ENCODE results near the gene PITX3. TPM values are rescaled to one million over a fixed set of nuclear protein-coding genes. Genes with fewer than 3 reads are reported as not detected.
A peak's percentile ranks its signal among the peaks of the same experiment; 100 is the strongest.

PITX3 gene
- total and polyA plus RNA-seq, 2 donors, result 0.02 to 0.05 TPM

DNA sequence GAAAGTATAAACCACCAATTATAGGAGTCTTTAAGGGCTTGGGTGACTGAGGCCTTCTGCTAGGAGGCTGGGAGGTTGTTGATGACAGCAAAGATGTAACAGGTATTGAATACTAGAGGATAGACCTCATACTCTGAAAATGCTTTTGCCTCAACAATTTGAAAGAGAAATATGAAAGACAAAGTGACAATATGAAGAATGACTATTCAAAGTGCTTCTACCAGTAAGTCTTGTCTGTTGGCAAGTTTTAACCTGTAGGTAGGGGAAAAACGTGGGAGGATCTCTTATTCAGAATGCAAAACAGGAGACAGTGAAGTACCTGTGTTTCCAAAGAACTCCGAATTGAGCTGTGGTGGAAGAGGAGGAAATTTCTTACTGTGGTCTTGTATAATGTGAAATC is 42.2 kb upstream of the PITX3 start:
- 76% methylated on average over 2 of the region's 2 CpGs for WGBS
- Histone ChIP-seq H3K27ac (ENCODE audit: low read depth in 1 of 2, low read length in 1 of 2) (peak overlapping the region in 1 of 2 donors; percentile 3), H3K9me3 (ENCODE audit: control insufficient read depth in 2 of 2, insufficient read depth in 1 of 2, low read length in 1 of 2) (no peaks in the 10 kb centered on the region), H3K4me3 (ENCODE audit: low read length in 2 of 2) (no peak overlapping the region), H3K4me1 (ENCODE audit: control insufficient read depth in 2 of 2, insufficient read depth in 2 of 2, low read length in 2 of 2) (peaks cover 4 to 8% of the 10 kb centered on the region in 2 donors), H3K27me3 (ENCODE audit: control insufficient read depth in 2 of 2, insufficient read depth in 1 of 2, low read length in 1 of 2) (no peaks in the 10 kb centered on the region), H3K36me3 (ENCODE audit: control insufficient read depth in 2 of 2, insufficient read depth in 2 of 2, low read length in 1 of 2) (peaks cover 0 to 13% of the 10 kb centered on the region in 2 donors)
- peak in 1 of 9 donors; percentile 12 for DNase-seq (ENCODE audit: low read depth in 6 of 9, low spot score in 9 of 9)

DNA sequence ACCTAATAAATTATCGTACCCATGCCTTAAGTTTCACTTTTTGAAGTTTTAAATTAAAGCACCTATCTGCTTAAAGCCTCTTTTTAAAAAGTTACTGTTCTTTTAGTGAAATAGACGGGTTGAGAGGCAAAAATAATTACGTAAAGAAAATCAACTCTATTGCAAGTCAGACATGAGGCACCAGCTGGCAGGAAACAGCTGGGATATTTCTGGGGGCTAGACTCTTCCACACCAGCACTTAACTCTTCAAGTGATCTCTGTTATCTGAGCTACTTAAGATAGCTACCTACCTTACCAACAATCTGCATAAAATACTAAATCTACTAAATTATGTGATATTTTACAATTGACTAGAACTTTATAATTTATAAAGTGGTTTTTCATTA is 39.8 kb upstream of the PITX3 start:
- WGBS, result 6% methylated on average over 3 of the region's 3 CpGs

DNA sequence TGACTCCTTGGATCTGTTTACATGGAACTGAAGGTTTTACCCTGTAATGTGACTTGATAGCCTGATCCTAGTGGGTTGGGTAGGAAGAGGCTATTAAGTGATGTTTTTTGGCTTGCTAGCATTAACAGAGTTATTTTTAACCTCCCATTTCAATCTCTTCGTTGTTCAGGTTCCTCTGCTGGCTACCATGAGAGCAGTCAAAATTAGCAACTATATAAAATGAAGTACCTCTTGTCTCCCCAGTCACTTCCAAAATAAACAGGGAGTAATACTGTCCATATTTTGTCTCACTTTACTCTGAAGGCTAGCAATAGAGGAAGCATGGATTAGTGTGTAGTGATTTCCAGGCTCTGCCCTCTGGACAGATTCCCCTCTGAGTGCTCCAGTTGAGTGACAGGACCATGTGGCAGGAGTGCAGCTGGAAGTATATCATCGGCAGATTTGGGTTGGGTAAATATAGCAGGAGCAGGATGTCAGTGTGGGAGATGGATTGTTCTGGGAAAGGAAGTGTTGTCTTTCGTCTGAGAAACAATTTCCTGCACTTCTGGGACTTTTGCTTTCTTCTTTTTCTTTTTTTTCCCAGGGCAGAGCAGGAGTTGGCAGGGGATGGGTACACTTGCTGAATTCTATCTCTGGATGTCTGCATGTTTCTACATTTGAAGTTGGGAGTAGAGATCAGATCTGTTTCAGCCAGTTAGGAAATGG is 39.2 kb upstream of the PITX3 start:
- WGBS, result 11% methylated on average over 3 of the region's 3 CpGs
- no peaks in the 10 kb centered on the region for H3K9me3 ChIP-seq (ENCODE audit: control insufficient read depth in 2 of 2, insufficient read depth in 1 of 2, low read length in 1 of 2)
- peak overlapping the region in 1 of 2 donors; percentile 48 for H3K27ac ChIP-seq (ENCODE audit: low read depth in 1 of 2, low read length in 1 of 2)
- H3K36me3 ChIP-seq (ENCODE audit: control insufficient read depth in 2 of 2, insufficient read depth in 2 of 2, low read length in 1 of 2), result peaks cover 9 to 15% of the 10 kb centered on the region in 2 donors
- H3K27me3 ChIP-seq (ENCODE audit: control insufficient read depth in 2 of 2, insufficient read depth in 1 of 2, low read length in 1 of 2), result no peaks in the 10 kb centered on the region
- peak in 1 of 9 donors; percentile 7 for DNase-seq (ENCODE audit: low read depth in 6 of 9, low spot score in 9 of 9)
- no peak overlapping the region for H3K4me3 ChIP-seq (ENCODE audit: low read length in 2 of 2)
- peaks cover 4 to 8% of the 10 kb centered on the region in 2 donors for H3K4me1 ChIP-seq (ENCODE audit: control insufficient read depth in 2 of 2, insufficient read depth in 2 of 2, low read length in 2 of 2)

More for the DNA sequence above, 39.8 kb upstream of the PITX3 start:
- Histone ChIP-seq H3K4me3 (ENCODE audit: low read length in 2 of 2) (no peak overlapping the region), H3K27me3 (ENCODE audit: control insufficient read depth in 2 of 2, insufficient read depth in 1 of 2, low read length in 1 of 2) (no peaks in the 10 kb centered on the region), H3K9me3 (ENCODE audit: control insufficient read depth in 2 of 2, insufficient read depth in 1 of 2, low read length in 1 of 2) (no peaks in the 10 kb centered on the region), H3K4me1 (ENCODE audit: control insufficient read depth in 2 of 2, insufficient read depth in 2 of 2, low read length in 2 of 2) (peaks cover 4 to 8% of the 10 kb centered on the region in 2 donors), H3K36me3 (ENCODE audit: control insufficient read depth in 2 of 2, insufficient read depth in 2 of 2, low read length in 1 of 2) (peaks cover 9 to 15% of the 10 kb centered on the region in 2 donors), H3K27ac (ENCODE audit: low read depth in 1 of 2, low read length in 1 of 2) (peak overlapping the region in 1 of 2 donors; percentile 48)
- peak in 8 of 9 donors; percentile 11 to 72 (median 29) for DNase-seq (ENCODE audit: low read depth in 6 of 9, low spot score in 9 of 9)

DNA sequence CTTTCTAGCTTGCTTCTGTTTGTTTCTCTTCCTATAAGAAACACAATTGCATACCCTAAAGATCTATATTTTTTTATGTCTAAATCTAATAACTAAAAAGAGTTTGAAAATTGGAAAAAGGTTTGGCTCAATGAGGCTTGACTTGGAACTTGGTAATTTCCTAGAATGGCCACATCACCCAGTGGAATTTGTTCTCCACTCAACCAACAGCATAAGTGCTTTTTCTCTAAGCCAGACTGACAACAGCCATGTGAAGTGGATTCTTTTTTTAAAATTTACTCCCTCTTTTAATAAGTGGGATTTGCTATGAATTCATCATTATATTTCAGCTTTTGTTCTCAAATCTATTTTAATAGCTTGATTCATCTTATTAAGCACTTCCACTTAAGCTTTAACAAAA is 37.8 kb upstream of the PITX3 start:
- no peak for DNase-seq (ENCODE audit: low read depth in 6 of 9, low spot score in 9 of 9)
- Histone ChIP-seq H3K4me3 (ENCODE audit: low read length in 2 of 2) (no peak overlapping the region), H3K4me1 (ENCODE audit: control insufficient read depth in 2 of 2, insufficient read depth in 2 of 2, low read length in 2 of 2) (peaks cover 4 to 8% of the 10 kb centered on the region in 2 donors), H3K36me3 (ENCODE audit: control insufficient read depth in 2 of 2, insufficient read depth in 2 of 2, low read length in 1 of 2) (peaks cover 9 to 11% of the 10 kb centered on the region in 2 donors), H3K27ac (ENCODE audit: low read depth in 1 of 2, low read length in 1 of 2) (no peak overlapping the region), H3K27me3 (ENCODE audit: control insufficient read depth in 2 of 2, insufficient read depth in 1 of 2, low read length in 1 of 2) (no peaks in the 10 kb centered on the region), H3K9me3 (ENCODE audit: control insufficient read depth in 2 of 2, insufficient read depth in 1 of 2, low read length in 1 of 2) (no peaks in the 10 kb centered on the region)

DNA sequence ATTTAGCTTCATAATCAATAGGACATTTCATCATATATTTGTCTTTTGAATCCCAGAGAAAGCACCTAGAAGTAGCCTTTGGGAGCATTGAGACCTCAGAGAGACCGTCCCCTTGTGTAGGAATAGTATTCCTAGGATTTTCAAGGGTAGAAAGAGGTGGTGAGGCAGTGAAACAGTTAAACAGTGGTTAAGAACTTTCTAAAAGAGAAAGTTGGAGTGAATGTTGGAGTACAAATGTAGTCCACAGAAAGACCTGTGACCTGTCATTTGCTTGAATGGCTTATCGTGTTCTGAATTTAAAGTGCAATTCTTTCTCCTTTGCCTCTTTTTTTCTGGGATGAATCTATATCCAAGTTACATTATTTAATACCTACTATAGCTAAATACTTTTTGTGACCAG is 34.0 kb upstream of the PITX3 start:
- WGBS, result 99% methylated on average over 2 of the region's 2 CpGs
- no peaks in the 10 kb centered on the region for H3K4me1 ChIP-seq (ENCODE audit: control insufficient read depth in 2 of 2, insufficient read depth in 2 of 2, low read length in 2 of 2)
- no peaks in the 10 kb centered on the region for H3K27me3 ChIP-seq (ENCODE audit: control insufficient read depth in 2 of 2, insufficient read depth in 1 of 2, low read length in 1 of 2)
- H3K4me3 ChIP-seq (ENCODE audit: low read length in 2 of 2), result no peak overlapping the region
- H3K27ac ChIP-seq (ENCODE audit: low read depth in 1 of 2, low read length in 1 of 2), result no peak overlapping the region
- peaks cover 7 to 9% of the 10 kb centered on the region in 2 donors for H3K36me3 ChIP-seq (ENCODE audit: control insufficient read depth in 2 of 2, insufficient read depth in 2 of 2, low read length in 1 of 2)
- DNase-seq (ENCODE audit: low read depth in 6 of 9, low spot score in 9 of 9), result no peak
- no peaks in the 10 kb centered on the region for H3K9me3 ChIP-seq (ENCODE audit: control insufficient read depth in 2 of 2, insufficient read depth in 1 of 2, low read length in 1 of 2)

DNA sequence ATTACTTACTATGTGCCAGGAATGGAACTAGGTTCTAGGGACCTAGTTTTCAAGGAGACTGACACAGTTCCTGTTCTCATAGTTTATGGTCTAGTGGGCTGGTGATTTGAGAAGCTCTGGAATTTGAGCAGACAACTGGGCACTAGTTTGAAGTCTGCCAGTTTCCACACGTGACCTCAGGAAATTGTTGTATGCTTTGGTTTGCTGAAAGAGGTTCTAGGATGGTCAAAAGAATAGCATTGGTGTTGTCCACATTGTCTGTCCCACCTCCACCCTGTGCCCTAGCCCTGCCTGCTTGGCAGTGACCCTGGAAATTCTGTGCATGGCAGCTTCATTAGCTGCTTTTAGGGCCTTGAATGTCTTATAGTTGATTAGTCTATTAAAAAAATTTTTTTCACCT is 32.8 kb upstream of the PITX3 start:
- Histone ChIP-seq H3K36me3 (ENCODE audit: control insufficient read depth in 2 of 2, insufficient read depth in 2 of 2, low read length in 1 of 2) (peaks cover 9 to 11% of the 10 kb centered on the region in 2 donors), H3K9me3 (ENCODE audit: control insufficient read depth in 2 of 2, insufficient read depth in 1 of 2, low read length in 1 of 2) (no peaks in the 10 kb centered on the region), H3K4me3 (ENCODE audit: low read length in 2 of 2) (no peak overlapping the region), H3K27ac (ENCODE audit: low read depth in 1 of 2, low read length in 1 of 2) (no peak overlapping the region), H3K4me1 (ENCODE audit: control insufficient read depth in 2 of 2, insufficient read depth in 2 of 2, low read length in 2 of 2) (no peaks in the 10 kb centered on the region), H3K27me3 (ENCODE audit: control insufficient read depth in 2 of 2, insufficient read depth in 1 of 2, low read length in 1 of 2) (no peaks in the 10 kb centered on the region)
- no peak for DNase-seq (ENCODE audit: low read depth in 6 of 9, low spot score in 9 of 9)
- WGBS, result 96% methylated on average over 1 of the region's 1 CpG

DNA sequence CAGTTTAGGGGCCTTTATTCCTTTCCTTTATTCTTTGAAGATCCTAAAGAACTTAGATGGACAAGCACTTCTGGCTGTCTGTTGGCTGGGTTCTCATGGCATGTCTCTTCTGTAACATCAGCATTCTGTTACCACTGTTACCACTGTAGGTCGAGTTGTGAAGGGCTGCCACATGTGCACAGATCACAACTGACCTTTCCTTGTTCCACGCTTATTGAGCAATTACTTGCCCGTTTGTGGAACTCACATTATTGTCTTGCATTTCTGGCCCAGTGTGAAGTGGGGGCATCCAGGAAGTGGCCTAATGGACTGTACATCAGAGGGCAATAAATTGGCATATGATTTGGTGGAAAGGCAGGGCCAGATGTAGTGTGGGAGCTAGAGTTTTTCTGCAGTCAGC is 27.7 kb upstream of the PITX3 start:
- H3K4me3 ChIP-seq (ENCODE audit: low read length in 2 of 2), result no peak overlapping the region

DNA sequence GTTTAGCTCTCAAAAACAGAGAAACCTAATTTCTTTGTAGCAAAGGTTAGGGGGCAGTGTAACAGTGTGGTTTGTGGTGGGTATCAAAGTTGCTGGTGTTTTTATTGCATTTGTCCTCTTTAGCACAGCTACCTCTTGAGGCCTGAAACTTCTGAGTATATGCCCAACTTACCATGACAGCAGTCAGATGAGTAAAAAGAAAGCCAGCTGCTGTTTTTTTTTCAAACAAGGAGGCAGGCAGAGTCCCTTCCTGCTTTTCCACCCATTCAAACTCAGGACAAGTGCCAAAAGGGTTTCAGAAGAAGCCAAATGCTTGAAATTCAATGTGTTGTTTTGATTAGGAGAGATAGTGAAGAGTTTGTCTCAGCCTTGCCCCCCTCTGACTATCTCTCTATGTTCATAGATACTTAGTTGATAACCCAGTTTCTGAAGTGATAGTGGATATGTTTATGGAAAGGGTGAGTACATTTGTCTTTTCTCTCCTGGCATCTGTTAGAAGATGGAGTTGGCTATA is 27.1 kb upstream of the PITX3 start:
- no peak for DNase-seq (ENCODE audit: low read depth in 6 of 9, low spot score in 9 of 9)
- Histone ChIP-seq H3K36me3 (ENCODE audit: control insufficient read depth in 2 of 2, insufficient read depth in 2 of 2, low read length in 1 of 2) (peaks cover 10 to 29% of the 10 kb centered on the region in 2 donors), H3K27ac (ENCODE audit: low read depth in 1 of 2, low read length in 1 of 2) (no peak overlapping the region), H3K4me3 (ENCODE audit: low read length in 2 of 2) (no peak overlapping the region), H3K4me1 (ENCODE audit: control insufficient read depth in 2 of 2, insufficient read depth in 2 of 2, low read length in 2 of 2) (no peaks in the 10 kb centered on the region), H3K9me3 (ENCODE audit: control insufficient read depth in 2 of 2, insufficient read depth in 1 of 2, low read length in 1 of 2) (no peaks in the 10 kb centered on the region), H3K27me3 (ENCODE audit: control insufficient read depth in 2 of 2, insufficient read depth in 1 of 2, low read length in 1 of 2) (no peaks in the 10 kb centered on the region)

More for the DNA sequence above, 27.7 kb upstream of the PITX3 start:
- Histone ChIP-seq H3K36me3 (ENCODE audit: control insufficient read depth in 2 of 2, insufficient read depth in 2 of 2, low read length in 1 of 2) (peaks cover 10 to 29% of the 10 kb centered on the region in 2 donors), H3K27ac (ENCODE audit: low read depth in 1 of 2, low read length in 1 of 2) (peak overlapping the region in 1 of 2 donors; percentile 46), H3K4me1 (ENCODE audit: control insufficient read depth in 2 of 2, insufficient read depth in 2 of 2, low read length in 2 of 2) (no peaks in the 10 kb centered on the region), H3K9me3 (ENCODE audit: control insufficient read depth in 2 of 2, insufficient read depth in 1 of 2, low read length in 1 of 2) (no peaks in the 10 kb centered on the region), H3K27me3 (ENCODE audit: control insufficient read depth in 2 of 2, insufficient read depth in 1 of 2, low read length in 1 of 2) (no peaks in the 10 kb centered on the region)
- DNase-seq (ENCODE audit: low read depth in 6 of 9, low spot score in 9 of 9), result no peak
- 88% methylated on average over 3 of the region's 3 CpGs for WGBS

DNA sequence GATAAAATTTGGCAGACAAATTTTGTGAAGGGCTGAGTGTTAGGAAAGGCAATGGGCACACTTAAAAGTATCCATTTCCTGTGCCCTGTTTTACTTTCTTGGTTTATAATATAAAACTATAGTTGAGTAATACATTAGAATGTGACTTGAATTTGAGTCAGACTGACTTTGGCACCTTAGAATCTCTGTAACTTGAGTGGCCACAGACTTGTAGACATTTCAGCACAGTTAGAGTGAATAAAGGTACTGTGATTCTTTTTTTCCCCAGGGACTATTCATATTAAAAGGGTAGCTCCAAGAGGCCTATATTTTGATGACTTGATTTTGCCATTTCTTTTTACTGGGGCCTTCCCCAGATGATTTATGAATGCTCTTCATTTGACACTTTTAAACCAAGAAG is 26.4 kb upstream of the PITX3 start:
- Histone ChIP-seq H3K36me3 (ENCODE audit: control insufficient read depth in 2 of 2, insufficient read depth in 2 of 2, low read length in 1 of 2) (peaks cover 16 to 32% of the 10 kb centered on the region in 2 donors), H3K4me1 (ENCODE audit: control insufficient read depth in 2 of 2, insufficient read depth in 2 of 2, low read length in 2 of 2) (no peaks in the 10 kb centered on the region), H3K4me3 (ENCODE audit: low read length in 2 of 2) (no peak overlapping the region), H3K27me3 (ENCODE audit: control insufficient read depth in 2 of 2, insufficient read depth in 1 of 2, low read length in 1 of 2) (no peaks in the 10 kb centered on the region), H3K9me3 (ENCODE audit: control insufficient read depth in 2 of 2, insufficient read depth in 1 of 2, low read length in 1 of 2) (no peaks in the 10 kb centered on the region), H3K27ac (ENCODE audit: low read depth in 1 of 2, low read length in 1 of 2) (no peak overlapping the region)
- no peak for DNase-seq (ENCODE audit: low read depth in 6 of 9, low spot score in 9 of 9)

All from thymus (tissue), 11 donors.